ENCODE results near the gene SULT2B1.

Gene SULT2B1

GRCh38 chr19:48561412-48561811 lies 9.4 kb downstream of the SULT2B1 start:
- TF ChIP-seq GATA3 (IDR thresholded peaks at IDR 0.05; ENCODE audit: low read depth, low read length) (no peak), GATA2 (IDR thresholded peaks at IDR 0.05; ENCODE audit: low read depth, low read length) (no peak)

- TF ChIP-seq GATA3 (IDR thresholded peaks at IDR 0.05; ENCODE audit: low read depth, low read length) (no peak), GATA2 (IDR thresholded peaks at IDR 0.05; ENCODE audit: low read depth, low read length) (no peak)
Observed at GRCh38 chr19:48565090-48565489, 13.1 kb downstream of the SULT2B1 start.

- no peak for TF ChIP-seq GATA3 (IDR thresholded peaks at IDR 0.05; ENCODE audit: low read depth, low read length)
- no peak for TF ChIP-seq GATA2 (IDR thresholded peaks at IDR 0.05; ENCODE audit: low read depth, low read length)
Observed at GRCh38 chr19:48568345-48568886, 16.4 kb downstream of the SULT2B1 start.

GRCh38 chr19:48569814-48570213 lies 17.8 kb downstream of the SULT2B1 start:
- TF ChIP-seq GATA2 (IDR thresholded peaks at IDR 0.05; ENCODE audit: low read depth, low read length), result no peak
- TF ChIP-seq GATA3 (IDR thresholded peaks at IDR 0.05; ENCODE audit: low read depth, low read length), result no peak

- no peak for TF ChIP-seq GATA2 (IDR thresholded peaks at IDR 0.05; ENCODE audit: low read depth, low read length)
- no peak for TF ChIP-seq GATA3 (IDR thresholded peaks at IDR 0.05; ENCODE audit: low read depth, low read length)
Observed at GRCh38 chr19:48571378-48572162, 19.6 kb downstream of the SULT2B1 start.

GRCh38 chr19:48573163-48573505 lies 21.2 kb downstream of the SULT2B1 start:
- TF ChIP-seq GATA3 (IDR thresholded peaks at IDR 0.05; ENCODE audit: low read depth, low read length) (no peak), GATA2 (IDR thresholded peaks at IDR 0.05; ENCODE audit: low read depth, low read length) (no peak)

GRCh38 chr19:48575931-48576622 lies 24.1 kb downstream of the SULT2B1 start:
- TF ChIP-seq GATA3 (IDR thresholded peaks at IDR 0.05; ENCODE audit: low read depth, low read length) (no peak), GATA2 (IDR thresholded peaks at IDR 0.05; ENCODE audit: low read depth, low read length) (no peak)

- TF ChIP-seq GATA3 (IDR thresholded peaks at IDR 0.05; ENCODE audit: low read depth, low read length) (no peak), GATA2 (IDR thresholded peaks at IDR 0.05; ENCODE audit: low read depth, low read length) (no peak)
Observed at GRCh38 chr19:48578891-48579290, 26.9 kb downstream of the SULT2B1 start.

- TF ChIP-seq GATA2 (IDR thresholded peaks at IDR 0.05; ENCODE audit: low read depth, low read length) (no peak), GATA3 (IDR thresholded peaks at IDR 0.05; ENCODE audit: low read depth, low read length) (no peak)
Observed at GRCh38 chr19:48582168-48582567, 30.2 kb downstream of the SULT2B1 start.

- TF ChIP-seq GATA3 (IDR thresholded peaks at IDR 0.05; ENCODE audit: low read depth, low read length), result no peak
- no peak for TF ChIP-seq GATA2 (IDR thresholded peaks at IDR 0.05; ENCODE audit: low read depth, low read length)
Observed at GRCh38 chr19:48587387-48587786, 35.4 kb downstream of the SULT2B1 start.

GRCh38 chr19:48588670-48589401 lies 36.9 kb downstream of the SULT2B1 start:
- no peak for TF ChIP-seq GATA3 (IDR thresholded peaks at IDR 0.05; ENCODE audit: low read depth, low read length)
- no peak for TF ChIP-seq GATA2 (IDR thresholded peaks at IDR 0.05; ENCODE audit: low read depth, low read length)

- TF ChIP-seq GATA2 (IDR thresholded peaks at IDR 0.05; ENCODE audit: low read depth, low read length), result no peak
- TF ChIP-seq GATA3 (IDR thresholded peaks at IDR 0.05; ENCODE audit: low read depth, low read length), result no peak
Observed at GRCh38 chr19:48591021-48591420, 39.0 kb downstream of the SULT2B1 start.

- TF ChIP-seq GATA3 (IDR thresholded peaks at IDR 0.05; ENCODE audit: low read depth, low read length), result no peak
- TF ChIP-seq GATA2 (IDR thresholded peaks at IDR 0.05; ENCODE audit: low read depth, low read length), result no peak
Observed at GRCh38 chr19:48595171-48595570, 43.2 kb downstream of the SULT2B1 start.

- TF ChIP-seq GATA2 (IDR thresholded peaks at IDR 0.05; ENCODE audit: low read depth, low read length) (no peak), GATA3 (IDR thresholded peaks at IDR 0.05; ENCODE audit: low read depth, low read length) (no peak)
Observed at GRCh38 chr19:48595833-48596232, 43.9 kb downstream of the SULT2B1 start.

All from SH-SY5Y (cell line).